ENCODE results near the gene IREB2.

DNA sequence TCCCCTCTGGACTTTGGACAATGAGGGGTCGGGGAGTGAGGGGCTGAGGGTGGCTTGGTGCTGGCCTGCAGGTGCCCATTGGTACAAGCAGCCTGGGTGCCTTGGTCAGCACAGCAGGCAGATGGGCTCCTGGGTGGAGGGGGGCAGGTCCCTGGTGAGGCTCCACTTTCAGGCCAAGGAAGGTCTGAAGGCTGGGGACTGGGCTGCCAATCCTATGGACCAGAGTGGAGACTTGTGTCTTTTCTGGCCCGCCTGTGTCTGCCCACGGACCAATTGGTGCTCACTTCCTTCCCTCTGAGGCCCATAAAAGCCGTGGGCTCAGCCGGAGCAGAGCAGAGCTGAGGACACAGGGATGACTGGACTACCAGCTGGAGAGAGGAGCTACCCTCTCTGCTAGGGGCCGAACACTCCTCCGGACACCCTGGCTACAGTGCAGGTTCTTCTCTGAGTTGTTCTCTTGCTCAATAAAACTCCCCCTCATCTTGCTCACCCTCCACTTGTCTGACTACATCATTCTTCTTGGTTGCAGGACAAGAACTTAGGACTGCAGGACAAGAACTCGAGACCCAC is 31.9 kb upstream of the IREB2 start:
- TF ChIP-seq, protein P1, sequence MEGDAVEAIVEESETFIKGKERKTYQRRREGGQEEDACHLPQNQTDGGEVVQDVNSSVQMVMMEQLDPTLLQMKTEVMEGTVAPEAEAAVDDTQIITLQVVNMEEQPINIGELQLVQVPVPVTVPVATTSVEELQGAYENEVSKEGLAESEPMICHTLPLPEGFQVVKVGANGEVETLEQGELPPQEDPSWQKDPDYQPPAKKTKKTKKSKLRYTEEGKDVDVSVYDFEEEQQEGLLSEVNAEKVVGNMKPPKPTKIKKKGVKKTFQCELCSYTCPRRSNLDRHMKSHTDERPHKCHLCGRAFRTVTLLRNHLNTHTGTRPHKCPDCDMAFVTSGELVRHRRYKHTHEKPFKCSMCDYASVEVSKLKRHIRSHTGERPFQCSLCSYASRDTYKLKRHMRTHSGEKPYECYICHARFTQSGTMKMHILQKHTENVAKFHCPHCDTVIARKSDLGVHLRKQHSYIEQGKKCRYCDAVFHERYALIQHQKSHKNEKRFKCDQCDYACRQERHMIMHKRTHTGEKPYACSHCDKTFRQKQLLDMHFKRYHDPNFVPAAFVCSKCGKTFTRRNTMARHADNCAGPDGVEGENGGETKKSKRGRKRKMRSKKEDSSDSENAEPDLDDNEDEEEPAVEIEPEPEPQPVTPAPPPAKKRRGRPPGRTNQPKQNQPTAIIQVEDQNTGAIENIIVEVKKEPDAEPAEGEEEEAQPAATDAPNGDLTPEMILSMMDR (IDR thresholded peaks at IDR 0.05), result no peak
- no peak for TF ChIP-seq POLR2A (IDR thresholded peaks at IDR 0.05)
